ENCODE measurements around the gene TRIM62. TPM values are rescaled to one million over a fixed set of nuclear protein-coding genes. Genes with fewer than 3 reads are reported as not detected.
"Not testable (repeated sequence)": the region's sequence is repeated elsewhere in the genome, so short reads cannot be mapped to it uniquely, and the experiment has no call there.

Gene TRIM62
- total RNA-seq, 1 donor from 2014 or later = 2.3 TPM

DNA sequence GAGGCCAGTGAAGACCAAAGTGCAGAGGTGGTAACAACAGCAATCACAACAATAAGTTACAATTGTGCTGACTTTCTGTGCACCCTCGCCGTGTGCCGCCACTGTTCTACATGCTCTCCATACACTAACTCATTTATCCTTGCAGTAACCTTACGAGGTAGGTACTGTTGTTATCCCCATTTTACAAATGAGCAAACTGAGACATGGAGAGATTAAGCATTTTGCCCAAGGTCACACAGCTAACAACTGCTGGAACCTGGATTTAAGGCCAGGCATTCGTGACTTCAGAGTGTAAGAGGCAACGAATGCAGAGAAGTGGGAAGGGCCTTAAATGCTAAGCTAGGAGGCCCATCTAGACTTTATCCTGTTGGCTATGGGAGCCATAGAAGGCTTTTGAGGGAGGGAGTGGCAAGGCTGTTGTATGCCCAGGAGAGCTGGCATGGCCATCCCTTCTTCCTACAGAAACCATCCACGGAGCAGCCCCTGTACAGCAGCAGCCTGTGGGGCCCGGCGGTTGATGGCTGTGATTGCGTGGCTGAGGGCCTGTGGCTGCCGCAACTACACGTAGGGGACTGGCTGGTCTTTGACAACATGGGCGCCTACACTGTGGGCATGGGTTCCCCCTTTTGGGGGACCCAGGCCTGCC lies 64.3 kb downstream of the TRIM62 start:
- TF ChIP-seq CTCF (IDR thresholded peaks at IDR 0.05; ENCODE audit: borderline replicate concordance) = no peak
- H3K27ac ChIP-seq (replicated peaks) = no peak overlapping the region
- no peak overlapping the region for H3K4me3 ChIP-seq
- intact Hi-C loops (cut with micrococcal nuclease) = loop anchor here (10.0 kb wide), 1 partner anchor 497 kb away; no protein-coding TSS in a partner anchor
- no peaks in the 10 kb centered on the region for H3K36me3 ChIP-seq
- no peaks in the 10 kb centered on the region for H3K9me3 ChIP-seq (replicated peaks)
- no peak for DNase-seq
- no peaks in the 10 kb centered on the region for H3K27me3 ChIP-seq (ENCODE audit: low read depth)
- no peaks in the 10 kb centered on the region for H3K4me1 ChIP-seq

- intact Hi-C loops (cut with micrococcal nuclease) = loop anchor here (10.0 kb wide), 1 partner anchor 503 kb away; no protein-coding TSS in a partner anchor
- H3K36me3 ChIP-seq = no peaks in the 10 kb centered on the region
Measured at GRCh38 chr1:33111965-33112364, 69.9 kb downstream of the TRIM62 start.

DNA sequence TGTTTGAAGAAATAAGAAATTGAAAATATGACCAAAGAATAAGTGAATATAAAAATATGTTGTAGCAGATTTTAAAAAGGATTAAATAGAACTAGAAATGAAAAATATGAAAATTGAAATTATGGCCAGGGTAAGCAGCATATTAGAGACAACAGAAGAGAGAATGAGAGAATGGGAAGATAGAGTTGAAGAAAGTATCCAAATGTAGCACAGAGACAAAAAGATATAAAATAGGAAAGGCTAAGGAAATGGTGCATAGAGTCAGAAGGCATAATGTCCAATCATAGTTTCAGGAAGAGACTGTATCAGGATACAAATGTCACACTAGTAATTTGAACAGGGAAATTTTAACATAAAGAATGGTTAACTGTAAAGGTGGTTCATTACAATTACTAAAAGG lies 71.4 kb downstream of the TRIM62 start:
- no peaks in the 10 kb centered on the region for H3K27me3 ChIP-seq (ENCODE audit: low read depth)
- intact Hi-C loops (cut with micrococcal nuclease) = loop anchor here (10.0 kb wide), 1 partner anchor 504 kb away; no protein-coding TSS in a partner anchor
- no peak overlapping the region for H3K27ac ChIP-seq (replicated peaks)
- H3K9me3 ChIP-seq (replicated peaks) = peaks cover 8% of the 10 kb centered on the region
- DNase-seq = no peak
- TF ChIP-seq CTCF (IDR thresholded peaks at IDR 0.05; ENCODE audit: borderline replicate concordance) = no peak
- no peaks in the 10 kb centered on the region for H3K4me1 ChIP-seq
- no peak overlapping the region for H3K4me3 ChIP-seq
- H3K36me3 ChIP-seq = no peaks in the 10 kb centered on the region

More at GRCh38 chr1:33111965-33112364, 69.9 kb downstream of the TRIM62 start:
- Histone ChIP-seq H3K4me3 (no peak overlapping the region), H3K4me1 (no peaks in the 10 kb centered on the region), H3K27me3 (ENCODE audit: low read depth) (no peaks in the 10 kb centered on the region), H3K9me3 (replicated peaks) (peaks cover 8% of the 10 kb centered on the region), H3K27ac (replicated peaks) (no peak overlapping the region)
- DNase-seq = no peak
- peak; percentile 31 for TF ChIP-seq CTCF (IDR thresholded peaks at IDR 0.05; ENCODE audit: borderline replicate concordance)

- H3K27ac ChIP-seq (replicated peaks); H3K27me3 ChIP-seq (ENCODE audit: low read depth); H3K4me3 ChIP-seq; intact Hi-C loops (cut with micrococcal nuclease); H3K9me3 ChIP-seq (replicated peaks); H3K36me3 ChIP-seq; DNase-seq: not testable (repeated sequence)
- peaks cover 12% of the 10 kb centered on the region for H3K4me1 ChIP-seq
Measured at GRCh38 chr1:33100119-33100415, 81.8 kb downstream of the TRIM62 start.

- intact Hi-C loops (cut with micrococcal nuclease) = no loop called here
- no peak overlapping the region for H3K27ac ChIP-seq (replicated peaks)
- no peaks in the 10 kb centered on the region for H3K27me3 ChIP-seq (ENCODE audit: low read depth)
Measured at GRCh38 chr1:33099290-33100118, 82.3 kb downstream of the TRIM62 start.

More at GRCh38 chr1:33099290-33100118, 82.3 kb downstream of the TRIM62 start:
- H3K4me1 ChIP-seq = peaks cover 15% of the 10 kb centered on the region
- H3K9me3 ChIP-seq (replicated peaks) = no peaks in the 10 kb centered on the region
- no peaks in the 10 kb centered on the region for H3K36me3 ChIP-seq
- no peak for TF ChIP-seq CTCF (IDR thresholded peaks at IDR 0.05; ENCODE audit: borderline replicate concordance)
- DNase-seq = no peak
- H3K4me3 ChIP-seq = no peak overlapping the region
